GM18858 (cell line): Measurements from ENCODE around the gene ETNPPL.

Experiments used
- ATAC-seq: cut with Tn5 transposase; IDR thresholded peaks from one replicate; pipeline ENCODE4 v1.9.1; 2021; ENCODE audit not compliant: unreplicated experiment

The ETNPPL gene

DNA sequence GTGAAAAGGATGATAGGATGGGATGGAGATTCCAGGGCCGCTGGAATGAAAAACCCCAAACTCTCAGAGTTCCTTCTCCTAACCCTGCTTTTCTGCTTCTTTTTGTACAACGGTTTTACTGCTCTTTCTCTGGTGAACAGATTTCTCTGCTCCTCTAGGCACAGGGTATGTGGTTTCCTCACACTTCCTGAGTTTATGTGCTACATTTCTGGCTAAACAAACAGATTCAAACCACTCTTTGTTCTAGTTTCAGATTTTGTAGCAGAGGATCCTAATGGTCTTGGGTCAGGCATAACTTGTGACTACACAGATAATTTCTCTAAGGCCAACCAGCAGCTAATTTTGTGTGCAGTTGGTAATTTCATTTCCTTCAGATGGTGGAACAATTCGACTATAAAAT is 59.9 kb downstream of the ETNPPL start:
- ATAC-seq: no peak

DNA sequence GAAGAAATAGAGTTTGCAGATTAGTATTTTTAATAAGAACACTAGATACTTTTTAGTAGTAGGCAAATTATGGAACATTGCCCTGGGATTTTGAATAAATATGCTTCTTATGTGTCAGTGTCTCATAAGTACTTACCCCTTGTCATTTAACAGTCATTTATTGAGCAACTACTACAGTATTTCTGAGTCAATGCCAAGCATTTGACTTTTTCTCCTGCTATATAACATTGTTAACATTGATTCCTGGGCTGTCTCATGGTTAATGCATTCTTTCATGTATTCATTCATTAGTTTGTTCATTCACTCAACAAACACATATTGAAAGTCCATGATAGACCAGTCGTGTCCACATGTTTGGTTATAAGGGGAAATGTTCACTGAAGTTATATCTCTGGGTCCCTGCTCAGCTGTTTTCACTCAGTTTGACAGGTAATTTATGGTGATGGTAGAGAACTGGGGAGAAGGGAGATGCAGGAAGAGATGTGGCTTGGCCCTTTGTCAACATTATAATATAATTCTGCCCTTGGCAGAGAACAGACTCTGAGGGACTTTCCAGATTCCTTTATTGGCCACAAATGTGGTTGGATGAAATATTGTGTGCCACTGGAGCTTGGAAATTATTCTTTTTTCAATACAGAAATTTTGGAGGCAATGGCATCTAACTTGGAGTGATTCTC is 62.6 kb downstream of the ETNPPL start:
- no peak for ATAC-seq

DNA sequence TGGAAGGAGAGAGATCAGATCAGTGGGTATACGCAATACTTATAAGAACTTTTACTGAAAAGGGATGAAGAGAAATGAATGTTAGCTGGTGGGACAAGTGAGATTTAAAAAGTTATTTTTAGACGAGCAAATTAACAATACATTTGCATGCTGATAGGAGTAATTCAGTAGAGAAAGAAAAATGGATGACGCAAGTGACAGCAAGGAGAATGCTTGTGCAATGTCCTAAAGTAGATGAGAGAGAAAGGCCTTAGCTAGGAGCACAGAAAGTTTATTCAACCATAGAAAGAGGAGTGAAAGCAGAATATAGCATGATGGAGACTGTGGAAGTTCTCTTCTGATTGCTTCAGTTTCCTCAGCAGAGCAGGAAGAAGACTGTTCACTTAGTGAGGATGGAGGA is 66.7 kb downstream of the ETNPPL start:
- no peak for ATAC-seq

DNA sequence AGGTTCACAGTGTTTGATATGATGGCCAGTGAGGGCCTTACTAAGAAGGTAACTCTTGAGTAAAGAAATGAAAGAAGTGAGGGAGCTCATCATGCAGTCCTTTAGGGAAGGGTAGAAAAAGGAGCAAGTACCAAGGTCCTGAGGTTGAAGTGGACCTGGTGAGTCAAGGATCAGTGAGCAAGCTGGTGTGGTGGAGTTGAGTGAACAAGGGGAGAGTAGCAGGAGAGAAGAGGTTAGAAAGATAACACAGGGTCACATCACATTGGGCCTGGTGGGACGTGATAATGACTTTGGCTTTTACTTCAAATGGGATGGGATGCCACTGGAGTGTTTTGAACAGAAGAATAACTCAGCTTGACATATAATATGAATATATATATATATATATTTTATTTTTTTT is 67.8 kb downstream of the ETNPPL start:
- no peak for ATAC-seq

DNA sequence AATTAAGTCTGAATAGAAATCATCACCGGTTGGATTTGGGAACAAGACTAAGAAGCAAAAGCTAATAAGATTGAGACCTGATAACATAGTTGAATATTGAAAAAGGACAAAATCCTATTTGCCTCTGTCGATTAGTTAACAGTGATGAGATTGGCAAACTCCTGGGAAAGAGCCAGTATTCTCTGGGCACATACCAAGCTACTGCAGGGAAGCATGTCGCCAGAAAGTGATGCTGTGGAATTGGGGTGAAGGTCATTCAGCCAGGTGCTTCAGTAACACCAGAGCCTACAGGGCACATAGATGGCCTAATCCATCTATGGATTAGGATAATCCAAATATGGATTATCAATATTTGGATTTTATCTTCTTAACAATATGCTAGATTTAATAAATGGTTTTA is 68.4 kb downstream of the ETNPPL start:
- no peak for ATAC-seq

DNA sequence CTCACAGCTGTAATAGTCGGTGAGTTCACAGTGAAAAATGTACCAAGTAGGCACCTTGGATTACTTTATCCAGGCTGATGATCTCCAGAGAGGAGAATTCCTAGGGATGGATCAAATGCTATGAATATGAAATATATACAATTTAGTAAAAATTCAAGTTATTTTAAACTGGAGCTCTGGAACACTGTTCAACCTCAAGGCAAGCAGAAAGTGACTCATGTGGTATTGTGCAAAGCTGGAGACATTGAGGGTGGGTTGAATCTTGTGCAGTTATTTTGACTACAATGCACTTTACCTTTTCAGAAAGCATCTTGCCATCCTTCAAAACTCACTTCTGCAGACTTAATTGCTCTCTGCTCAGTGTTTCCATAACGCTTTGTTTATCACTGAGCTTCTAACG is 69.0 kb downstream of the ETNPPL start:
- no peak for ATAC-seq

DNA sequence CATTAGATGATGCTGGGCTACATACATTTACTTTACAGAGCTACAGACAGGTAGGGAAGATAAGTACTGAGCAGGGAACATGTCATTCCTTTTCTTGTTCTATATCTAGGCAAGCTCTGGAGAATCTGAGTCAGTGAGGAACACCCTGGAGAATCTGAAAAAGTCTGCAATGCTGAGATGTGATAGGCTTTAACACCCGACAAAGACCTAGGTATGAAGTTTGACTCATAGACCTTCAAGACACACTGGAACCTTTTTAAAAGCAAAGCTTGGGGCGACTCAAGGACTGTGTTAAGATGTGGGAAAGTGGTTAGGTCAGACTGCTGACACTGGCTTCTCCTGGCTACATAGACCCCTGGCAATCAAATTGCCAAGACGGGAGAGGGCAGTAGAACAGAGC is 69.6 kb downstream of the ETNPPL start:
- ATAC-seq: no peak
